ENCODE data around the gene PRDM7. TPM values are rescaled to one million over a fixed set of nuclear protein-coding genes. Genes with fewer than 3 reads are reported as not detected.

Gene PRDM7
- total RNA-seq, 4 donors from 2014 or later: not detected

DNA sequence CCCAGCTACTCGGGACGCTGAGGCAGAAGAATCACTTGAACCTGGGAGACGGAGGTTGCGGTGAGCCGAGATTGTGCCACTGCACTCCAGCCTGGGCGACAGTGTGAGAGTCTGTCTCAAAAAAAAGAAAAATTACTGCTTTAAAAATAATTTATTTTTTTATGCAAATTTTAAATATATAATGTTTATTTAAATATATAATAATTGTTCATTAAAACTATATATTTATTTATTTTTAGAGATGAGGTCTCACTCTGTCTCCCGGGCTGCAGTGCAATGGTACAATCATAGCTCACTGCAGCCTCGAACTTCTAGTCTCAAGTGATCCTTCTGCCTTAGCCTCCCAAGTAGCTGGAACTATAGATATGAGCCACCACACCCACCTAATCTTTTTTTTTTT lies 42.6 kb downstream of the PRDM7 start:
- no peak overlapping the region for H3K27ac ChIP-seq

DNA sequence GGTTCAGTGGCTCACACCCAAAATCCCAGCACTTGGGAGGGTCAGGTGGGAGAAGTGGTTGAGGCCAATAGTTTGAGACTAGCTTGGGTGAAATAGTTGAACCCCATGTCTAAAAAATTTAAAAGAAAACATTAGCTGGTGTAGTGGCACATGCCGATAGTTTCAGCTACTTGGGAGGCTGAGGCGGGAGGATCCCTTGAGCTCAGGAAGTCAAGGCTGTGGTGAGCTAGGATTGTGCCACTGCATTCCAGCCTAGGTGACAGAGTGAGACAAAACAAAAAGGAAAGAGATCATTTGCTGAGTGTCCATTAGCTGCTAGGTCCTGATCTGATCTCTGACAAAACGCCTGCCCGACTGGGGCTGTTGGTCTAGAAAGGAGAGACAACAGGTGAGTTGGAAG lies 43.7 kb downstream of the PRDM7 start:
- H3K4me1 ChIP-seq: no peaks in the 10 kb centered on the region
- H3K4me3 ChIP-seq: no peak overlapping the region
- no peaks in the 10 kb centered on the region for H3K9me3 ChIP-seq
- no peak for DNase-seq
- H3K27ac ChIP-seq: no peak overlapping the region
- H3K27me3 ChIP-seq: no peaks in the 10 kb centered on the region
- TF ChIP-seq, protein P1, sequence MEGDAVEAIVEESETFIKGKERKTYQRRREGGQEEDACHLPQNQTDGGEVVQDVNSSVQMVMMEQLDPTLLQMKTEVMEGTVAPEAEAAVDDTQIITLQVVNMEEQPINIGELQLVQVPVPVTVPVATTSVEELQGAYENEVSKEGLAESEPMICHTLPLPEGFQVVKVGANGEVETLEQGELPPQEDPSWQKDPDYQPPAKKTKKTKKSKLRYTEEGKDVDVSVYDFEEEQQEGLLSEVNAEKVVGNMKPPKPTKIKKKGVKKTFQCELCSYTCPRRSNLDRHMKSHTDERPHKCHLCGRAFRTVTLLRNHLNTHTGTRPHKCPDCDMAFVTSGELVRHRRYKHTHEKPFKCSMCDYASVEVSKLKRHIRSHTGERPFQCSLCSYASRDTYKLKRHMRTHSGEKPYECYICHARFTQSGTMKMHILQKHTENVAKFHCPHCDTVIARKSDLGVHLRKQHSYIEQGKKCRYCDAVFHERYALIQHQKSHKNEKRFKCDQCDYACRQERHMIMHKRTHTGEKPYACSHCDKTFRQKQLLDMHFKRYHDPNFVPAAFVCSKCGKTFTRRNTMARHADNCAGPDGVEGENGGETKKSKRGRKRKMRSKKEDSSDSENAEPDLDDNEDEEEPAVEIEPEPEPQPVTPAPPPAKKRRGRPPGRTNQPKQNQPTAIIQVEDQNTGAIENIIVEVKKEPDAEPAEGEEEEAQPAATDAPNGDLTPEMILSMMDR (IDR thresholded peaks at IDR 0.05): no peak
- no peak for TF ChIP-seq POLR2A (IDR thresholded peaks at IDR 0.05)
- peaks cover 0 to 54% (median 0%) of the 10 kb centered on the region in 3 donors for H3K36me3 ChIP-seq

More for the DNA sequence above, 42.6 kb downstream of the PRDM7 start:
- H3K4me1 ChIP-seq: no peaks in the 10 kb centered on the region
- H3K9me3 ChIP-seq: no peaks in the 10 kb centered on the region
- no peaks in the 10 kb centered on the region for H3K27me3 ChIP-seq
- DNase-seq: no peak
- no peak for TF ChIP-seq POLR2A (IDR thresholded peaks at IDR 0.05)
- TF ChIP-seq, protein P1 (IDR thresholded peaks at IDR 0.05): no peak
- peaks cover 0 to 65% (median 0%) of the 10 kb centered on the region in 3 donors for H3K36me3 ChIP-seq
- no peak overlapping the region for H3K4me3 ChIP-seq

DNA sequence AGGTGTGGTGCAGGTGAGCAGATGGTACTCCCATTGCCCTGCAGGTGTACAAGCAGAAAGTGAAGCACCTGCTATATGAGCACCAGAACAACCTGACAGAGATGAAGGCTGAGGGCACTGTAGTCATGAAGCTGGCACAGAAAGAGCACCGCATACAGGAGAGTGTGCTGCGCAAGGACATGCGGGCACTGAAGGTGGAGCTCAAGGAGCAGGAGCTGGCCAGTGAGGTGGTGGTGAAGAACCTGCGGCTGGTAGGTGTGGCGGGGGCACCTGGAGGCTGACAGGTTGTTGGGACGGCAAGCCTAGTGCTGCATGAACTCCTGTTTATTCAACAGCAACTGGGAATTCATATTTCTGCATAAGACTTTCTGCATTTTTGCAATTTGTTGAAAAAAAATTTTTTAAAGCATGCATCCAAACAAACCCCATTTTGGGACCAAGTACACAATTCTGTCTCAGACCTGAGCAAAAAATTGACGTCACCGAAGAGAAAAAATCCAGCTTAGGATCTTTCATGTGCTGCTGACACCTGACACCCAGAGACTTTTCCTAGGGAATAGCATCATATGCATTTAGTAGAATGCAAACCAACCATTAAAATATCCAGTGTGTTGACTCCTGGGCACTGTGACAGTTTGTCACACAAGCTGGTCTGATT lies 44.3 kb downstream of the PRDM7 start:
- no peak for TF ChIP-seq POLR2A (IDR thresholded peaks at IDR 0.05)
- Histone ChIP-seq H3K27me3 (no peaks in the 10 kb centered on the region), H3K4me3 (no peak overlapping the region), H3K4me1 (no peaks in the 10 kb centered on the region), H3K27ac (no peak overlapping the region), H3K9me3 (no peaks in the 10 kb centered on the region), H3K36me3 (peaks cover 0 to 50% (median 0%) of the 10 kb centered on the region in 3 donors)
- no peak for DNase-seq

DNA sequence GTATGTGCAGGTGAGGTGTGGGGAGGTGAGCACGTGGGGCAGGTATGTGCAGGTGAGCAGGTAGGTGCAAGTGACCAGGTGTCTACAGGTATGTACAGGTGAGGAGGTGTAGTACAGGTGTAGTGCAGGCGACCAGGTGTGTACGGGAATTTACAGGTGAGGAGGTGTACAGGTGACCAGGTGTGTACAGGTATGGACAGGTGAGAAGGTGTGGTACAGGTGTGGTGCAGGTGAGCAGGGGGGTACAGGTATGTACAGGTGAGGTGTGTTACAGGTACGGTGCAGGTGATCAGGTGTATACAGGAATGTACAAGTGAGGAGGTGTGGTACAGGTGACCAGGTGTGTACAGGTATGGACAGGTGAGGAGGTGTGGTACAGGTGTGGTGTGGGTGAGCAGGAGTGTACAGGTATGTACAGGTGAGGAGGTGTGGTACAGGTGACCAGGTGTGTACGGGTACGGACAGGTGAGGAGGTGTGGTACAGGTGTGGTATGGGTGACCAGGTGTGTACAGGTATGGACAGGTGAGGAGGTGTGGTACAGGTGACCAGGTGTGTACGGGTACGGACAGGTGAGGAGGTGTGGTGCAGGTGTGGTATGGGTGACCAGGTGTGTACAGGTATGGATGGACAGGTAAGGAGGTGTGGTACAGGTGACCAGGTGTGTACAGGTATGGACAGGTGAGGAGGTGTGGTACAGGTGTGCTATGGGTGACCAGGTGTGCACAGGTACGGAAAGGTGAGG lies 45.0 kb downstream of the PRDM7 start:
- Histone ChIP-seq H3K4me1 (no peaks in the 10 kb centered on the region), H3K4me3 (no peak overlapping the region), H3K27ac (no peak overlapping the region), H3K27me3 (no peaks in the 10 kb centered on the region), H3K9me3 (no peaks in the 10 kb centered on the region), H3K36me3 (peaks cover 0 to 43% (median 0%) of the 10 kb centered on the region in 3 donors)
- DNase-seq: no peak
- TF ChIP-seq POLR2A (IDR thresholded peaks at IDR 0.05): no peak
- TF ChIP-seq, protein P1 (IDR thresholded peaks at IDR 0.05): no peak

DNA sequence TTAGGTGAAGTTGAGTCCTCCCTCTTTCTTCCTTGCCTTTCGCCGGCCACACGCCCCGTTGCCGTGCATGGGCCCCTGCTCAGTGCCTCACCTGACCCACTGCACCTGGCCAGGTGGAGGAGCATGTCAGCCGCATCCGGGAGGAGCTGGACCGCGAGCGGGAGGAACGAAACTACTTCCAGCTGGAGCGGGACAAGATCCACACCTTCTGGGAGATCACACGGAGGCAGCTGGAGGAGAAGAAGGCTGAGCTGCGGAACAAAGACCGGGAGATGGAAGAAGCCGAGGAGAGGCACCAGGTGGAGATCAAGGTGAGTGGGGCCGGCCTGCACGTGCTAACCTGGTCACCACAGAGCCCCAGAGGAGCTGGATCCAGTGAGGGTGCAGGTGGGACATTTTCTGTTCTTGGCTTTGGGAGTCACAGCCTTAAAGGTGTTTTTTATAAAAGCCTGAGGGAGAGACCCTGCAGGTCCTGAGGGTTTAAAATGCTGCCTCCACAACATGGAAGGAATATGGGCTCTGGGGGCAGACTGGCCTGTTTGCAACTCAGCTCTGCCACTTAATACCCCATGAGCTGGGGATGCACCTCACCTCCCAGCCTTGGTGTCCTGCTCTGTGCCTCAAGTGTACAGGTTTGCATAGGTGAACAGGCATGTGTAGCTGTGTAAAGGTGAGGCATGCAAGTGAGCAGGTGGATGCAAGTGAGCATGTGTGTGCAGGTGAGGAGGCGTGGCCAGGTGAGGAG lies 45.8 kb downstream of the PRDM7 start:
- H3K27me3 ChIP-seq: no peaks in the 10 kb centered on the region
- no peak overlapping the region for H3K27ac ChIP-seq
- peaks cover 0 to 36% (median 0%) of the 10 kb centered on the region in 3 donors for H3K36me3 ChIP-seq
- H3K4me3 ChIP-seq: no peak overlapping the region
- no peak for TF ChIP-seq POLR2A (IDR thresholded peaks at IDR 0.05)
- TF ChIP-seq, protein P1 (IDR thresholded peaks at IDR 0.05): no peak
- H3K9me3 ChIP-seq: no peaks in the 10 kb centered on the region
- no peak for DNase-seq
- no peaks in the 10 kb centered on the region for H3K4me1 ChIP-seq

All from Peyer's patch (tissue), 4 donors.